Measurements from ENCODE around the gene DISC1. TPM values are rescaled to one million over a fixed set of nuclear protein-coding genes. Genes with fewer than 3 reads are reported as not detected.
"Not testable (repeated sequence)": the region's sequence is repeated elsewhere in the genome, so short reads cannot be mapped to it uniquely, and the experiment has no call there.

DISC1 gene
- polyA plus RNA-seq, 1 donor = 5.4 TPM

GRCh38 chr1:231931846-231932454 is 305.4 kb downstream of the DISC1 start:
- DNase-seq = no peak

GRCh38 chr1:231933711-231934626 is 307.4 kb downstream of the DISC1 start:
- no peak for DNase-seq

GRCh38 chr1:231934797-231935196 is 308.2 kb downstream of the DISC1 start:
- no peak for DNase-seq

GRCh38 chr1:231935856-231936255 is 309.3 kb downstream of the DISC1 start:
- DNase-seq = no peak

- peak; percentile 28 for DNase-seq
These were observed 310.6 kb downstream of the DISC1 start for GRCh38 chr1:231936983-231937775.

- DNase-seq = no peak
These were observed 311.6 kb downstream of the DISC1 start for GRCh38 chr1:231938211-231938610.

- no peak for DNase-seq
These were observed 312.1 kb downstream of the DISC1 start for GRCh38 chr1:231938711-231939110.

GRCh38 chr1:231939118-231939517 is 312.5 kb downstream of the DISC1 start:
- no peak for DNase-seq

- no peak for DNase-seq
These were observed 313.5 kb downstream of the DISC1 start for GRCh38 chr1:231940116-231940515.

- no peak for DNase-seq
These were observed 314.1 kb downstream of the DISC1 start for GRCh38 chr1:231940701-231941100.

GRCh38 chr1:231943084-231943483 is 316.5 kb downstream of the DISC1 start:
- DNase-seq = no peak

- not testable (repeated sequence) for DNase-seq
These were observed 321.5 kb downstream of the DISC1 start for GRCh38 chr1:231948102-231948501.

GRCh38 chr1:231949277-231950091 is 322.9 kb downstream of the DISC1 start:
- no peak for DNase-seq

- DNase-seq = no peak
These were observed 323.9 kb downstream of the DISC1 start for GRCh38 chr1:231950331-231951128.

GRCh38 chr1:231951374-231951773 is 324.8 kb downstream of the DISC1 start:
- no peak for DNase-seq

- no peak for DNase-seq
These were observed 325.6 kb downstream of the DISC1 start for GRCh38 chr1:231952154-231952553.

- no peak for DNase-seq
These were observed 327.1 kb downstream of the DISC1 start for GRCh38 chr1:231953660-231954059.

GRCh38 chr1:231954751-231955150 is 328.2 kb downstream of the DISC1 start:
- no peak for DNase-seq

- no peak for DNase-seq
These were observed 330.8 kb downstream of the DISC1 start for GRCh38 chr1:231957359-231957758.

GRCh38 chr1:231958448-231958847 is 331.9 kb downstream of the DISC1 start:
- no peak for DNase-seq
